Measurements from ENCODE around the gene IQCK.
"Not testable (repeated sequence)": the region's sequence is repeated elsewhere in the genome, so short reads cannot be mapped to it uniquely, and the experiment has no call there.

IQCK gene

GRCh38 chr16:19760356-19761060, 42.4 kb downstream of the IQCK start:
- DNase-seq, result no peak

- DNase-seq, result no peak
These were observed 47.9 kb downstream of the IQCK start for GRCh38 chr16:19765860-19766553.

GRCh38 chr16:19766554-19766884, 48.4 kb downstream of the IQCK start:
- DNase-seq, result no peak

GRCh38 chr16:19766988-19767387, 48.9 kb downstream of the IQCK start:
- DNase-seq, result no peak

- no peak for DNase-seq
These were observed 49.4 kb downstream of the IQCK start for GRCh38 chr16:19767497-19767896.

GRCh38 chr16:19769239-19769638, 51.2 kb downstream of the IQCK start:
- DNase-seq, result no peak

- no peak for DNase-seq
These were observed 53.0 kb downstream of the IQCK start for GRCh38 chr16:19771040-19771439.

GRCh38 chr16:19771796-19772195, 53.7 kb downstream of the IQCK start:
- no peak for DNase-seq

- no peak for DNase-seq
These were observed 56.0 kb downstream of the IQCK start for GRCh38 chr16:19774024-19774423.

- DNase-seq, result no peak
These were observed 58.1 kb downstream of the IQCK start for GRCh38 chr16:19776147-19776546.

GRCh38 chr16:19776565-19776964, 58.5 kb downstream of the IQCK start:
- no peak for DNase-seq

GRCh38 chr16:19780321-19780720, 62.2 kb downstream of the IQCK start:
- no peak for DNase-seq

- no peak for DNase-seq
These were observed 63.2 kb downstream of the IQCK start for GRCh38 chr16:19781226-19781625.

GRCh38 chr16:19783363-19784182, 65.5 kb downstream of the IQCK start:
- no peak for DNase-seq

GRCh38 chr16:19784183-19784736, 66.2 kb downstream of the IQCK start:
- DNase-seq, result no peak

- DNase-seq, result no peak
These were observed 67.0 kb downstream of the IQCK start for GRCh38 chr16:19785081-19785480.

GRCh38 chr16:19785512-19786130, 67.5 kb downstream of the IQCK start:
- DNase-seq, result no peak

- not testable (repeated sequence) for DNase-seq
These were observed 83.3 kb downstream of the IQCK start for GRCh38 chr16:19801369-19801768.

GRCh38 chr16:19801824-19802223, 83.8 kb downstream of the IQCK start:
- DNase-seq, result not testable (repeated sequence)

- no peak for DNase-seq
These were observed 84.5 kb downstream of the IQCK start for GRCh38 chr16:19802612-19803011.

- peak; percentile 96 for DNase-seq
These were observed 86.7 kb downstream of the IQCK start for GRCh38 chr16:19804538-19805323.

GRCh38 chr16:19805459-19806162, 87.5 kb downstream of the IQCK start:
- DNase-seq, result no peak
